Measurements from ENCODE around the gene TERT. TPM values are rescaled to one million over a fixed set of nuclear protein-coding genes. Genes with fewer than 3 reads are reported as not detected.
A peak's percentile ranks its signal among the peaks of the same experiment; 100 is the strongest.

TERT gene
- total and polyA plus RNA-seq, 2 of the 13 experiments (the other 11 are each of a cell fraction or from before 2014, with no cell fraction given): 4.3 to 5.9 TPM

DNA sequence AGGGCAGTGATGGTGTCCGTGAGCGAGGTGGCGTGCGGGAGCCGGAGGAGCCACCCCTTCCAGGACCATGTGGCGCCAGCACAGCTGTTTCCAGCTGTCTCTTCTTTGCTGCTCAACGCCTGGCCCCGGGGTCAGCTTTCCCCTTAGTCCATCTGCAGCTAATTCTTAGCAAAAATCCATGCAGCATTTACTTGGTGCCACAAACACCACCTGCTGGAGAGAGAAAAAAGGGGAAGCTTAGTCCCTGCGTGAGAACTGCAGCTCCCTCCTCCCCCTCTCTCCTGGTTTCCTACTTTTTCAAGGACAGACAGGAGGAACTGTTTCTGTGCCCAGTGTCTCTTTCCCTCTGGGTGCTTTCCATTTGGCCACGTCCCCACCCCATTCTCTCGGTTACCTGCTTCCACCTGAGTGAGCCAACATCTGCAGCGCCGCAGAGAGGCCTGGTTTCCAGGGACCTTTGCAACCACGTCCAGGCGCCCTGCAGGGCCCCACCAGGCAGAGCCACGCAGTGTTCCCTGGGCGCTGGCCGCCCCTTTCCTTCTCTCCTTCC lies 90.1 kb downstream of the TERT start (continued):
- TF ChIP-seq AHR (CRISPR knock-in tag; IDR thresholded peaks at IDR 0.05) (no peak), ZNF292 (CRISPR knock-in tag; IDR thresholded peaks at IDR 0.05; ENCODE audit: borderline replicate concordance, low read depth) (no peak), RFXAP (CRISPR knock-in tag; IDR thresholded peaks at IDR 0.05; ENCODE audit: borderline replicate concordance) (0 out of 2 replicates have a peak, but pooled peaks have one; percentile 59), NFATC3 (CRISPR knock-in tag; IDR thresholded peaks at IDR 0.05) (no peak), RELA (CRISPR knock-in tag; IDR thresholded peaks at IDR 0.05) (no peak), KDM3A (CRISPR knock-in tag; IDR thresholded peaks at IDR 0.05; ENCODE audit: low read depth) (no peak), ZNF776 (CRISPR knock-in tag; IDR thresholded peaks at IDR 0.05) (no peak), PHF21A (CRISPR knock-in tag; IDR thresholded peaks at IDR 0.05) (0 out of 2 replicates have a peak, but pooled peaks have one; percentile 35), ZNF670 (CRISPR knock-in tag; IDR thresholded peaks at IDR 0.05; ENCODE audit: borderline replicate concordance) (no peak), ZGPAT (CRISPR knock-in tag; IDR thresholded peaks at IDR 0.05) (no peak), ASH2L (IDR thresholded peaks at IDR 0.05; ENCODE audit: insufficient read length, low read depth, low read length) (peak; percentile 25), KLF11 (CRISPR knock-in tag; IDR thresholded peaks at IDR 0.05) (no peak), ZFY (CRISPR knock-in tag; IDR thresholded peaks at IDR 0.05) (peak; percentile 48; the same call in 1 of the 2 replicates), NCOR1 (IDR thresholded peaks at IDR 0.05; ENCODE audit: borderline replicate concordance, low read length) (no peak), RBM39 (IDR thresholded peaks at IDR 0.05; ENCODE audit: low read depth, low read length, poor library complexity, severe bottlenecking) (no peak), HNF4A (CRISPR knock-in tag; IDR thresholded peaks at IDR 0.05) (peak; percentile 39), RXRA (CRISPR knock-in tag; IDR thresholded peaks at IDR 0.05) (no peak)
- TF ChIP-seq, protein P1, sequence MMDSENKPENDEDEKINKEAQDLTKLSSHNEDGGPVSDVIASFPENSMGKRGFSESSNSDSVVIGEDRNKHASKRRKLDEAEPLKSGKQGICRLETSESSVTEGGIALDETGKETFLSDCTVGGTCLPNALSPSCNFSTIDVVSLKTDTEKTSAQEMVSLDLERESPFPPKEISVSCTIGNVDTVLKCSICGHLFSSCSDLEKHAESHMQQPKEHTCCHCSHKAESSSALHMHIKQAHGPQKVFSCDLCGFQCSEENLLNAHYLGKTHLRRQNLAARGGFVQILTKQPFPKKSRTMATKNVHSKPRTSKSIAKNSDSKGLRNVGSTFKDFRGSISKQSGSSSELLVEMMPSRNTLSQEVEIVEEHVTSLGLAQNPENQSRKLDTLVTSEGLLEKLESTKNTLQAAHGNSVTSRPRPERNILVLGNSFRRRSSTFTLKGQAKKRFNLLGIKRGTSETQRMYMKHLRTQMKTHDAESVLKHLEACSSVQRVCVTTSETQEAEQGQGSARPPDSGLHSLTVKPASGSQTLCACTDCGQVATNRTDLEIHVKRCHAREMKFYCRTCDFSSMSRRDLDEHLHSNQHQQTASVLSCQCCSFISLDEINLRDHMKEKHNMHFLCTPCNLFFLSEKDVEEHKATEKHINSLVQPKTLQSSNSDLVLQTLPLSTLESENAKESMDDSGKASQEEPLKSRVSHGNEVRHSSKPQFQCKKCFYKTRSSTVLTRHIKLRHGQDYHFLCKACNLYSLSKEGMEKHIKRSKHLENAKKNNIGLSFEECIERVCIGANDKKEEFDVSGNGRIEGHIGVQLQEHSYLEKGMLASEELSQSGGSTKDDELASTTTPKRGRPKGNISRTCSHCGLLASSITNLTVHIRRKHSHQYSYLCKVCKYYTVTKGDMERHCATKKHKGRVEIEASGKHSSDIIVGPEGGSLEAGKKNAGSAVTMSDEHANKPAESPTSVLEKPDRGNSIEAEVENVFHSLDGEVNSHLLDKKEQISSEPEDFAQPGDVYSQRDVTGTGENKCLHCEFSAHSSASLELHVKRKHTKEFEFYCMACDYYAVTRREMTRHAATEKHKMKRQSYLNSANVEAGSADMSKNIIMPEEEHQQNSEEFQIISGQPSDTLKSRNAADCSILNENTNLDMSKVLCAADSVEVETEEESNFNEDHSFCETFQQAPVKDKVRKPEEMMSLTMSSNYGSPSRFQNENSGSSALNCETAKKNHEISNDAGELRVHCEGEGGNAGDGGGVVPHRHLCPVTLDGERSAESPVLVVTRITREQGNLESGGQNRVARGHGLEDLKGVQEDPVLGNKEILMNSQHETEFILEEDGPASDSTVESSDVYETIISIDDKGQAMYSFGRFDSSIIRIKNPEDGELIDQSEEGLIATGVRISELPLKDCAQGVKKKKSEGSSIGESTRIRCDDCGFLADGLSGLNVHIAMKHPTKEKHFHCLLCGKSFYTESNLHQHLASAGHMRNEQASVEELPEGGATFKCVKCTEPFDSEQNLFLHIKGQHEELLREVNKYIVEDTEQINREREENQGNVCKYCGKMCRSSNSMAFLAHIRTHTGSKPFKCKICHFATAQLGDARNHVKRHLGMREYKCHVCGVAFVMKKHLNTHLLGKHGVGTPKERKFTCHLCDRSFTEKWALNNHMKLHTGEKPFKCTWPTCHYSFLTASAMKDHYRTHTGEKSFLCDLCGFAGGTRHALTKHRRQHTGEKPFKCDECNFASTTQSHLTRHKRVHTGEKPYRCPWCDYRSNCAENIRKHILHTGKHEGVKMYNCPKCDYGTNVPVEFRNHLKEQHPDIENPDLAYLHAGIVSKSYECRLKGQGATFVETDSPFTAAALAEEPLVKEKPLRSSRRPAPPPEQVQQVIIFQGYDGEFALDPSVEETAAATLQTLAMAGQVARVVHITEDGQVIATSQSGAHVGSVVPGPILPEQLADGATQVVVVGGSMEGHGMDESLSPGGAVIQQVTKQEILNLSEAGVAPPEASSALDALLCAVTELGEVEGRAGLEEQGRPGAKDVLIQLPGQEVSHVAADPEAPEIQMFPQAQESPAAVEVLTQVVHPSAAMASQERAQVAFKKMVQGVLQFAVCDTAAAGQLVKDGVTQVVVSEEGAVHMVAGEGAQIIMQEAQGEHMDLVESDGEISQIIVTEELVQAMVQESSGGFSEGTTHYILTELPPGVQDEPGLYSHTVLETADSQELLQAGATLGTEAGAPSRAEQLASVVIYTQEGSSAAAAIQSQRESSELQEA (CRISPR knock-in tag; IDR thresholded peaks at IDR 0.05; ENCODE audit: not compliant biosample characterization): peak; percentile 36

All from HepG2 (cell line).